GM18868 (cell line): ENCODE data around the gene UBE2B.
A peak's percentile ranks its signal among the peaks of the same experiment; 100 is the strongest.
"Not testable (repeated sequence)": the region's sequence is repeated elsewhere in the genome, so short reads cannot be mapped to it uniquely, and the experiment has no call there.

Source experiments
- ATAC-seq: cut with Tn5 transposase; IDR thresholded peaks from one replicate; pipeline ENCODE4 v1.9.1; 2021; ENCODE audit warnings: mild to moderate bottlenecking, moderate library complexity; ENCODE audit not compliant: unreplicated experiment

The UBE2B gene

GRCh38 chr5:134397196-134397595, 25.8 kb downstream of the UBE2B start:
- ATAC-seq: no peak

DNA sequence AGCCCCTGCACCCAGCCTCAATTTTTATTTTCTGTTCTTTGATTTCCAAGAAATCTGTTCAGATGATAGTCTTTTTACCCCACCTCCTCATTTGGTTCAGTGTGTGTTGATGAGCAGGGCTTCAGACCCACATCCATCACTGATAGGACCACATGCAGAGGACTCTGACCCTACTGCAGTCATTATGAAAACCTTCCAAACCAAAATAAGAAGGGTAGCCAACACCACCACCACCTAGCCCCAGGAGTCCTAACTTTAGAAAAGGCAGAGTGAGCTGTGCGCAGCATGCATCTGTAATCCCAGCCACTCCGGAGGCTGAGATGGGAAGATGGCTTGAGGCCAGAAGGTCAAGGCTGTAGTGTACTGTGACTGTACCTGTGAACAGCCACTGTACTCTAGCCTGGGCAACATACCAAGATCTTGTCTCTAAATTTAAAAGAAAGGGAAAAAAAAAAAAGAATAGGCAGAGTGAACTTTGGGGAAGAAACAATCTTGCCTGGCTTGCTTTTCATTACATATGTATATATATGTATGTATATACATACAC, 27.3 kb downstream of the UBE2B start:
- ATAC-seq: no peak

DNA sequence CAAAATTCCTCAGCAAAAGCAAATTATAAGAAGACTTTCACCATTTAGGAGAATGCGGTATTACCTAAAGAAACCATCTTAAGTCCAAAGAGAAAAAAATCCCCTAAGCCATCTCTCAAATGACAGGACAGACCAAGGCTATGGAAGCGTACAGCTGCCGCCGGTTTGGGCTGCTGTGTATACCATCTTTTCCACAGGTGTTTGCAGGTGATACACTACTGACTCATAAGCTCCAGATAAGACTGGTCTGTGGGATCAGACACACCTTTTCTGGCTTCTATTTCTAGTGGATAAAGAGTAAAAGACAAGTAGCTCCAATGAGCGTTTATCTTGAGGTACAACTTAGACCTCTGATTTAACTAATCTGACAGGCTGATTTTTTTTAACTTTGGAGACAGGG, 32.6 kb downstream of the UBE2B start:
- no peak for ATAC-seq

- no peak for ATAC-seq
Observed at GRCh38 chr5:134406390-134406789, 35.0 kb downstream of the UBE2B start.

DNA sequence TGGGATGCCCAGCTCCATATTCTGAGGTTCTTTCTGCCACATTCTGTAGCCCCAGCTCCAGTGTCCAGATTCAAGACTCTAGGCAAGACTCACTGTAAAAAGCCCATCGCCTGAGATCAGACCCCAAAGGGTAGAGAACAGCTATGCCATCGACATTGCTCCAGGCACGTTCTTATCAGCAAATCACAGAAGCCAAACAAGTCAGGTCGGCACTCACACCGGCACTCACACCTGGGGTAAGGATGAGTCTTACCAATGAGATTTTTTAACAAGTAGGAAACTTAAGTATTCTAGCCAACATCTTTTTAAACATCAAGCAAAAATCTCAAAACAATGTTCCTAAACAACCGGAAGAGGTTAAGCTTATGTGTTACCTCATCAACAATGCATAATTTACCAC, 38.0 kb downstream of the UBE2B start:
- ATAC-seq: no peak

DNA sequence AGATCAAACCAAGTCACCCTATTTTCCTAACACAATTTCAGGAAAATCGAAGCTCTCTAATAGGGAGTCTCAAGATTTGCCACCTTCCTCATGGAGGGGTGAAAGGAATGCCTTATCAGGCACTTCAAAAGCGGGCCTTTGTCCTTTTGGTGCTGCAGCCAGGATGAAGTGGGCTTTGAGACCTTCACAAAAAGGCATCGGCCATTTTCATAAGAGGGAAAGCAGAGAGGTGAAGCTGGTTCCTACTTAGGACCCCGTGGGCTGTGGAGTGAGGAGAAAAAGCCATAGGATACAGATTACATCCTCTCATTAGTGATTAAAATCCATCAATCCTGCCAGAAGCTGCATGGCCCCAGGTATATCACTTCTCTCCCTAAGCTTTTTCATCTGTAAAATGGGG, 39.5 kb downstream of the UBE2B start:
- ATAC-seq: no peak

DNA sequence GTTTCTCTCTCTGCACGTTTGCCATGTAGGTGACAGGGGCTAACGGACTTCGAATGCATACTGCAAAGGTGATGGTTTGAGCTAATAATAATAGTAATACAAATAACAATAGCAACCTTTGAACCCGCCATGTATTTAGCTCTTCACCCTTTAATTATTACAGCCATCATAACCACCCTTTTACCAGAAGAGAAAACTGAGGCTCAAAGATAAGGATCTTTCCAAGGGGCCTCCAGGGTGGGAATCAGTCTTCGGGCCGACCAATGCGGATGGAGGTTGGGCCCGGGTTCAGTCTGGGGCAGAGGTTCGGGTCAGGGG, 39.8 kb downstream of the UBE2B start:
- no peak for ATAC-seq

DNA sequence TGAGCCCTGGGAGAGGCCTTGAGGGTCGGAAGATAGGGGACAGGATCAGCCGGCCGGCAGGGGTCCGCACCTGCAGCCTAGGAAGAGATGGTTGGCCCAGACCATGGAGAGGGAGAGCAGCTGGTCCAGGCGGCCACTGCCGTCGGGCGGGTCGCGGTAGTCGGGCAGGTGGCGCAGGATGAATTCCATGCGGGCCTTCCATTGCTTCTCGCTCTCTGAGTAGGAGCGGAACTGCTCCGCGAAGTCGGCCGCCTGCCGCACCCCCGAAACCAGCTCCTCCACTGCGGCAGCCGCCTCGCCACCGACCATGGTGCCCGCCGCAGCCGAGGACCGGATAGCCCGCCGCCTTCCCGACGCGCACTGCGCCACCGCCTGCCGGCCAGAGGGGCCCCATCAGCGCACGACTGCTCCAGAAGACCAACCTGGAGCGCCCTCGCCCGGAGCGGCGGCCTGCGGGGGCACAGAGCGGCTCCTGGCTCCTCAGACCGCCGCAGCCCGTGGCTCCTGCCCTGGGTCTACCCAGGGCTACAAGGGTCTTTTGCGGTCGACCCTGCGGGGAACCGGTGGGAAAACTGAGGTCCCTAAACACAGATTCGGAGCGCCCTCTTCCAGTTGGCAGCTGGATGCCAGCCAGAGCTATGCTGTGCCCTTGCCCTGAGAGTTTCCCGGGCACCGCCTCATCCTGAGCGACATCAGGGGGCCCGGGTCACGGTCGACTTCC, 40.3 kb downstream of the UBE2B start, which contains the start of gene CDKN2AIPNL:
TSS of gene CDKN2AIPNL (minus strand) at position 336 of the 721 bp plus-strand sequence. CDS start at position 309, 27 bp downstream.
- peak; percentile 98 for ATAC-seq

DNA sequence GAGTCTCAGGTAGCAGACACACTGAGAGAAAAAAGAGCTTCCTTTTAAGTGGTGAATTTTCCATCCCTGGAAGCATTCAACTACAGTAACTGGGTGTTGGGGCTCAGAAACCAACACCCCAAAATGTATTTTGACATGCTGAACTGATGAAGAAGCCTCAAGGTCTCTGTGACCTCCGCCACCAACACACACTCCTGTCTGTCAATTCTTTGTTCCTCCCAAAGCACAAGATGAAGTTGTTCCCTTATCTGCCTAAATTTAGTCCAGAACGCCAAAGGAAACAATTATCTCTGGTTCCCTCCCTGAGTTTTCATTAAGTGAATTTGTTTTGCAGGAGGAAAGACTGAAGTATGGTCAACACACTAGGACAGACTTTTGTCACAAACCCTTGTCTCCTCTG, 41.7 kb downstream of the UBE2B start:
- no peak for ATAC-seq

- ATAC-seq: no peak
Observed at GRCh38 chr5:134417707-134418106, 46.3 kb downstream of the UBE2B start.

DNA sequence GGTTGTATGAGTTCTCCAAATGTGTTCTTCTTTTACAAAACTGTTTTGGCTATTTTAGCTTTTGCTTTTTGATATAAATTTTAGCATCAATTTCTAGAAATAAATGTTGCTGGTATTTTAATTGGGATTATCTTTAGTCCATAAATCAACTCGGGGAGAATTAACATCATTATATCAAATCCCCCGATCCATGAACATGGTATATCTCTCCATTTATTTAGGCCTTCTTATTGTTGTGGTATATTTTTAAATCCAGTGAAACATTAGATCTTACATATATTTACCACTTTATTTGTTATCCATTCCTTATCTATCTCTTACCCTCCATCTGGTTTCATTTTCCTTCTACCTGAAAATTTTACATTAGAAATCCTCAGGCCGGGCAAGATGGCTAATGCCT, 47.6 kb downstream of the UBE2B start:
- ATAC-seq: no peak

DNA sequence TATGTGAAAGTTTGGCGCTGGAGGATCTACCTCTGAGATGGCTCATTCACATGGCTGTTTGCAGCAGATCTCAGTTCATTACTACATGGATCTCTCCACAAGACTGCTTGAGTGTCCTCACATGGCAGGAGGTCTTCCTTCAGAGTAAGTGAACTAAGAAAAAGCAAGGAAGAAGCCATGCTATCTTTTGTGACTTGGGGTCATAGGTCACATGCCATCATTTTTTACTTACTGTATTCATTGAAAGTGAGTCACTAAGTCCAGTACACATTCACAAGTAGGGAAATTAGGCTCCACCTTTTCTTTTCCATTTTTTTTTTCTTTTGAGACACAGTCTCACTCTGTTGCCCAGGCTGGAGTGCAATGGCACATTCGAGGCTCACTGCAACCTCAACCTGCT, 49.0 kb downstream of the UBE2B start:
- no peak for ATAC-seq

DNA sequence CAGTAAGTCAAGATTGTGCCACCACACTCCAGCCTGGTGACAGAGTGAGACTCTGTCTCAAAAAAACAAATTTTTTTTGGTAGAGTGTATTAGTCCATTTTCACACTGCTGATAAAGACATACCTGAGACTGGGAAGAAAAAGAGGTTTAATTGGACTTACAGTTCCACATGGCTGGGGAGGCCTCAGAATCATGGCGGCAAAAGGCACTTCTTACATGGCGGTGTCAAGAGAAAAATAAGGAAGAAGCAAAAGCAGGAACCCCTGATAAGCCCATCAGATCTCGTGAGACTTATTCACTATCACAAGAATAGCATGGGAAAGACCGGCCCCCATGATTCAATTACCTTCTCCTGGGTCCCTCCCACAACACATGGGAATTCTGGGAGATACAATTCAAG, 49.7 kb downstream of the UBE2B start:
- ATAC-seq: not testable (repeated sequence)

DNA sequence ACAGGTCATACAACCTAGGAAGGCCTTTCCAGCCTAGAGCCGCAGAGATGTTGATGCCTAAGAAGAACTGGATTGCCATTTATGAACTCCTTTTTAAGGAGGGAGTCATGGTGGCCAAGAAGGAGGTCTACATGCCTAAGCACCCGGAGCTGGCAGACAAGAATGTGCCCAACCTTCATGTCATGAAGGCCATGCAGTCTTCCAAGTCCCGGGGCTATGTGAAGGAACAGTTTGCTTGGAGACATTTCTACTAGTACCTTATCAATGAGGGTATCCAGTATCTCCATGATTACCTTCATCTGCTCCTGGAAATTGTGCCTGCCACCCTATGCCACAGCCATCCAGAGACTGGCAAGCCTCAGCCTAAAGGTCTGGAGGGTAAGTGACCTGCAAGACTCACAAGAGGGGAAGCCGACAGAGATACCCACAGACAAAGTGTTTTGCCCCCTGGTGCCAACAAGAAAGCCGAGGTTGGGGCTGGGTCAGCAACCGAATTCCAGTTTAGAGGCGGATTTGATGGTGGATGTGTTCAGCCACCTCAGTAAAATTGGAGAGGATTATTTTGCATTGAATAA, 51.5 kb downstream of the UBE2B start:
- no peak for ATAC-seq

- no peak for ATAC-seq
Observed at GRCh38 chr5:134423376-134423775, 52.0 kb downstream of the UBE2B start.

DNA sequence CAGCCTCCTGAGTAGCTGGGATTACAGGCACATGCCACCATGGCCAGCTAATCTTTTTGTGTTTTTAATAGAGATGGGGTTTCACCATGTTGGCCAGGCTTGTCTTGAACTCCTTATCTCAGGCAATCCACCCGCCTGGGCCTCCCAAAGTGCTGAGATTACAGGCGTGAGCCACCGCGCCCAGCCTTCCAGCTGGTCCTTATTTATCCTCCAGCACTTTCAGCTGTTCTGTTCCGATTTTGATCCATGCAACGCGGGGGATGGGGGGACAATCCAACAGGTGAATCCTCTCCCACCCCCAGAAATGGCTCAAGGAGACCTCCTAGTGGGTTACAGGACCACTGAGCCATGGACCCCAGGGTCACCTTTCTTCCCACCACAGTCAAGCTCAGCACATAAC, 55.0 kb downstream of the UBE2B start:
- no peak for ATAC-seq

GRCh38 chr5:134427540-134428041, 56.2 kb downstream of the UBE2B start:
- no peak for ATAC-seq

GRCh38 chr5:134430001-134430569, 58.7 kb downstream of the UBE2B start:
- ATAC-seq: peak; percentile 46

GRCh38 chr5:134432174-134432573, 60.8 kb downstream of the UBE2B start:
- no peak for ATAC-seq

- no peak for ATAC-seq
Observed at GRCh38 chr5:134432677-134433359, 61.4 kb downstream of the UBE2B start.

DNA sequence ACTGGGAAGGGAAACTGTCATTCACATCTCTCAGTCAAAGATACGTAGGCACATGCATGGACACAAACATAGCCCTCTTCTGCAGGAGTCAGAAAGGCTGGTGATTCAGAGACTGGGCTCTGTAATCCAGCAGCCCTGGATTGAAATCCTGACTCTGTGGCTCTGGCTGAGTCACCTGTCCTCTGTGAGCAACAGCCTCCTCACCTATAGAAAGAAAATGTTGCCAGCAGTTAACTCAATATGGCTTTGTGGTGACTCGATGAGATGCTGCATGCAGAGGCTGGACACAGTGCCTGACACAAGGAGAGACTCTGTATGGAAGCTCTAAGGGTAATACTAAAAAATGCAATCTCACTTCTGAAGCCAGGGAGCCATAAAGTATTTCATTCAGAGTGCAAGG, 64.2 kb downstream of the UBE2B start:
- ATAC-seq: no peak
